GM12878 (cell line): ENCODE results near the gene ALCAM. TPM values are rescaled to one million over a fixed set of nuclear protein-coding genes. Genes with fewer than 3 reads are reported as not detected.

Experiments
- ATAC-seq: fragments of 200-7000 bp; cut with Tn5 transposase; 3 replicates; pipeline ENCODE4 v1.9.1; 2020; ENCODE audit warnings: mild to moderate bottlenecking, moderate library complexity
- BruUV-seq: library from RNA; stranded (reverse); fragments of 400-500 nt; replicated peaks from 2 replicates; lab custom pipeline; 2021; lab: Mats Ljungman, UMichigan
- CTCF ChIA-PET: fragments of 300-600 bp; sonication (Branson Sonifier 250); formaldehyde crosslinking; extraction: SDS; loops from one replicate; lab custom pipeline; 2021; ENCODE audit warnings: inconsistent platforms; lab: Yijun Ruan, JAX
- POLR2A ChIA-PET: fragments of 350-600 bp; formaldehyde crosslinking; extraction: SDS; loops from one replicate; lab custom pipeline; 2021; ENCODE audit warnings: inconsistent platforms; lab: Charles Lee
- RAD21 ChIA-PET: fragments of 300-600 bp; sonication (Branson Sonifier 250); formaldehyde crosslinking; loops from one replicate; lab custom pipeline; 2023; ENCODE audit warnings: antibody characterized with exemption; ENCODE audit not compliant: unreplicated experiment; lab: Charles Lee
- SMC1A ChIA-PET: fragments of 300-600 bp; sonication (Branson Sonifier 250); formaldehyde crosslinking; loops from one replicate; lab custom pipeline; 2023; ENCODE audit not compliant: unreplicated experiment, uncharacterized antibody; lab: Charles Lee
- DNase-seq: peaks from one replicate; pipeline ENCODE4 v3.0.0-alpha.2; 2011; ENCODE audit warnings: low read depth, low spot score
- FAIRE-seq: peaks from 3 replicates; lab custom pipeline; 2011; peaks lifted over from hg19 to GRCh38; lab: Jason Lieb, UNC
- H2AFZ ChIP-seq: 2 replicates; pipeline ENCODE4 v1.6.0; 2011; ENCODE audit warnings: low read depth, low read length, control low read depth; ENCODE audit not compliant: control insufficient read depth
- H3K27ac ChIP-seq: 2 replicates; pipeline ENCODE4 v1.5.1; 2011; ENCODE audit warnings: control low read depth; ENCODE audit not compliant: control insufficient read depth, insufficient read depth
- H3K27me3 ChIP-seq, 2 experiments: replicated peaks in 1 of 2; 2 replicates each; pipeline versions ENCODE4 v1.6.0 to v1.6.1; 2011; ENCODE audit warnings: low read length in 1 of 2; ENCODE audit not compliant: control insufficient read depth in 2 of 2, insufficient read depth in 2 of 2
- H3K36me3 ChIP-seq, 2 experiments: 2 replicates each; pipeline ENCODE4 v1.5.1; 2011; ENCODE audit warnings: low read length in 1 of 2; ENCODE audit not compliant: control insufficient read depth in 2 of 2, insufficient read depth in 2 of 2
- H3K4me1 ChIP-seq: 2 replicates; pipeline ENCODE4 v1.6.1; 2011; ENCODE audit warnings: mild to moderate bottlenecking, low read length, moderate library complexity, mixed read lengths; ENCODE audit not compliant: control insufficient read depth, insufficient read depth
- H3K4me2 ChIP-seq: 2 replicates; pipeline ENCODE4 v1.6.0; 2011; ENCODE audit warnings: control low read depth; ENCODE audit not compliant: control insufficient read depth, insufficient read depth
- H3K4me3 ChIP-seq: fragments of 200-600 bp; sonication (generic); 2 replicates; pipeline ENCODE4 v1.5.1; 2016
- H3K79me2 ChIP-seq: 2 replicates; pipeline ENCODE4 v1.6.0; 2011; ENCODE audit warnings: low read length; ENCODE audit not compliant: control insufficient read depth, insufficient read depth
- H3K9ac ChIP-seq: 2 replicates; pipeline ENCODE4 v1.8.0; 2011; ENCODE audit warnings: low read length, control low read depth, mixed read lengths; ENCODE audit not compliant: control insufficient read depth, insufficient read depth
- H3K9me3 ChIP-seq: replicated peaks from 3 replicates; pipeline ENCODE4 v1.5.1; 2011; ENCODE audit warnings: mild to moderate bottlenecking, low read length; ENCODE audit not compliant: control insufficient read depth, insufficient read depth
- H4K20me1 ChIP-seq: 2 replicates; pipeline ENCODE4 v1.6.0; 2011; ENCODE audit not compliant: control insufficient read depth, insufficient read depth
- BHLHE40 ChIP-seq, 2 experiments: fragments of 450-650 bp in 1 of 2; IDR thresholded peaks; 2 replicates each; pipeline ENCODE4 v1.6.1; 2011 to 2017; ENCODE audit warnings: low read depth in 2 of 2, borderline replicate concordance in 1 of 2, improper control_type of control experiment in 1 of 2, low read length in 1 of 2, mild to moderate bottlenecking in 1 of 2
- BMI1 ChIP-seq: fragments of 450-650 bp; IDR thresholded peaks from 2 replicates; pipeline ENCODE4 v1.6.1; 2016; ENCODE audit warnings: mild to moderate bottlenecking, moderate library complexity, borderline replicate concordance
- FOXM1 ChIP-seq: IDR thresholded peaks from 2 replicates; pipeline ENCODE4 v1.6.1; 2012; ENCODE audit warnings: low read depth, mild to moderate bottlenecking, inconsistent platforms, low read length, moderate library complexity
- GABPA ChIP-seq: IDR thresholded peaks from 2 replicates; pipeline ENCODE4 v1.6.1; 2014; ENCODE audit warnings: antibody characterized with exemption, low read depth, mild to moderate bottlenecking, inconsistent platforms
- JUND ChIP-seq: IDR thresholded peaks from 2 replicates; pipeline ENCODE4 v1.6.1; 2012; ENCODE audit warnings: low read depth, mild to moderate bottlenecking, low read length, improper control_type of control experiment, moderate library complexity
- NR2F1 ChIP-seq: fragments of 450-650 bp; conservative IDR thresholded peaks from 2 replicates; pipeline ENCODE4 v1.6.1; 2017; ENCODE audit warnings: mild to moderate bottlenecking
- PRDM15 ChIP-seq: fragments of 450-650 bp; formaldehyde crosslinking; IDR thresholded peaks from 2 replicates; pipeline ENCODE4 v1.4.0; 2020; ENCODE audit warnings: mild to moderate bottlenecking, moderate library complexity
- RBBP5 ChIP-seq: fragments of 200-600 bp; sonication (generic); conservative IDR thresholded peaks from 2 replicates; pipeline ENCODE4 v1.6.1; 2016
- RELA ChIP-seq: fragments of 450-650 bp; IDR thresholded peaks from 2 replicates; pipeline ENCODE4 v1.8.0; 2014; ENCODE audit warnings: borderline replicate concordance; ENCODE audit not compliant: partially characterized antibody
- SMARCA5 ChIP-seq: fragments of 450-650 bp; IDR thresholded peaks from 2 replicates; pipeline ENCODE4 v1.6.1; 2017; ENCODE audit warnings: mild to moderate bottlenecking
- SREBF2 ChIP-seq: IDR thresholded peaks from 2 replicates; pipeline ENCODE4 v1.6.1; 2012; ENCODE audit warnings: mild to moderate bottlenecking, low read length
- STAT3 ChIP-seq: IDR thresholded peaks from 2 replicates; pipeline ENCODE4 v1.6.1; 2011; ENCODE audit warnings: low read depth, low read length, improper control_type of control experiment
- ZNF592 ChIP-seq: fragments of 450-650 bp; IDR thresholded peaks from 2 replicates; pipeline ENCODE4 v1.6.1; 2017; ENCODE audit warnings: mild to moderate bottlenecking, moderate library complexity
- WGBS: methylation state at CpG from one replicate; pipeline ENCODE4 v1.1.6; 2016; ENCODE audit warnings: low lambda C conversion rate; ENCODE audit not compliant: insufficient replicate concordance, insufficient coverage; ENCODE audit errors: missing lambda C conversion rate; 5-methylcytosine and 5-hydroxymethylcytosine counted together
- in situ Hi-C: fragments of 300-500 bp; cut with MboI; formaldehyde crosslinking; loops from 9 replicates; pipeline ENCODE4 v1.14.3; 2018; ENCODE audit warnings: mixed read lengths
- intact Hi-C: fragments of 100-400 bp; cut with micrococcal nuclease; formaldehyde crosslinking; loops from one replicate; pipeline ENCODE4 v1.14.2; 2022; ENCODE audit not compliant: unreplicated experiment
- polyA plus RNA-seq, 11 experiments: library from polyadenylated mRNA; depleted of rRNA in 4 of 11; unstranded in 6 of 11; stranded (reverse) in 5 of 11; fragments of >200 nt; fragmentation: Nextera tagmentation in 4 of 11; fragmentation: Illumina TruSeq in 1 of 11; extraction: Ambion mirVana in 4 of 11; extraction: Trizol in 1 of 11; gene quantifications; 1 replicate in 1 of 11; 2 replicates in 10 of 11; pipeline versions ENCODE4 v1.2.1 to v1.2.3, GENCODE V29; 2011 to 2016; ENCODE audit warnings: inconsistent platforms in 2 of 11, missing spikeins in 2 of 11, low read depth in 1 of 11
- total RNA-seq, 4 experiments: library from RNA; depleted of rRNA in 3 of 4; stranded (reverse); fragments of >200 nt in 3 of 4; fragmentation: Illumina TruSeq in 1 of 4; extraction: Trizol in 1 of 4; gene quantifications; 2 replicates each; pipeline versions ENCODE4 v1.2.1 to v1.2.3, GENCODE V29; 2013 to 2021
- TF ChIP-seq, protein P1 (sequence below): IDR thresholded peaks from 2 replicates; pipeline ENCODE4 v1.6.1; 2012; ENCODE audit warnings: low read length, inconsistent platforms
- TF ChIP-seq, protein P2 (sequence below): fragments of 450-650 bp; IDR thresholded peaks from 2 replicates; pipeline ENCODE4 v1.6.1; 2017; ENCODE audit warnings: borderline replicate concordance

Gene ALCAM
- total and polyA plus RNA-seq, 10 of the 15 experiments (the other 5 are each of a cell fraction or from before 2014, with no cell fraction given): 12.2 to 54.2 (median 32.6) TPM

- SMC1A ChIA-PET: interaction anchor here (1.1 kb wide), 1 partner anchor 9 kb away, joined by 5 read pairs; no protein-coding TSS in a partner anchor
- no peak for TF ChIP-seq FOXM1
- TF ChIP-seq STAT3: no peak
- TF ChIP-seq, protein P1, sequence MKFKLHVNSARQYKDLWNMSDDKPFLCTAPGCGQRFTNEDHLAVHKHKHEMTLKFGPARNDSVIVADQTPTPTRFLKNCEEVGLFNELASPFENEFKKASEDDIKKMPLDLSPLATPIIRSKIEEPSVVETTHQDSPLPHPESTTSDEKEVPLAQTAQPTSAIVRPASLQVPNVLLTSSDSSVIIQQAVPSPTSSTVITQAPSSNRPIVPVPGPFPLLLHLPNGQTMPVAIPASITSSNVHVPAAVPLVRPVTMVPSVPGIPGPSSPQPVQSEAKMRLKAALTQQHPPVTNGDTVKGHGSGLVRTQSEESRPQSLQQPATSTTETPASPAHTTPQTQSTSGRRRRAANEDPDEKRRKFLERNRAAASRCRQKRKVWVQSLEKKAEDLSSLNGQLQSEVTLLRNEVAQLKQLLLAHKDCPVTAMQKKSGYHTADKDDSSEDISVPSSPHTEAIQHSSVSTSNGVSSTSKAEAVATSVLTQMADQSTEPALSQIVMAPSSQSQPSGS: no peak
- no peak for TF ChIP-seq SREBF2
- no peak for TF ChIP-seq RELA
- no peak for TF ChIP-seq NR2F1
- TF ChIP-seq ZNF592: no peak
- TF ChIP-seq SMARCA5: no peak
- no peak for TF ChIP-seq BMI1
- TF ChIP-seq JUND: no peak
- TF ChIP-seq GABPA: no peak
- TF ChIP-seq, protein P2, sequence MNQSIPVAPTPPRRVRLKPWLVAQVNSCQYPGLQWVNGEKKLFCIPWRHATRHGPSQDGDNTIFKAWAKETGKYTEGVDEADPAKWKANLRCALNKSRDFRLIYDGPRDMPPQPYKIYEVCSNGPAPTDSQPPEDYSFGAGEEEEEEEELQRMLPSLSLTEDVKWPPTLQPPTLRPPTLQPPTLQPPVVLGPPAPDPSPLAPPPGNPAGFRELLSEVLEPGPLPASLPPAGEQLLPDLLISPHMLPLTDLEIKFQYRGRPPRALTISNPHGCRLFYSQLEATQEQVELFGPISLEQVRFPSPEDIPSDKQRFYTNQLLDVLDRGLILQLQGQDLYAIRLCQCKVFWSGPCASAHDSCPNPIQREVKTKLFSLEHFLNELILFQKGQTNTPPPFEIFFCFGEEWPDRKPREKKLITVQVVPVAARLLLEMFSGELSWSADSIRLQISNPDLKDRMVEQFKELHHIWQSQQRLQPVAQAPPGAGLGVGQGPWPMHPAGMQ: no peak
- TF ChIP-seq BHLHE40 (IDR thresholded peaks at IDR 0.05; ENCODE audit: borderline replicate concordance in 1 of 2, low read depth in 2 of 2, low read length in 1 of 2): no peak
- no peak for TF ChIP-seq PRDM15 (CRISPR knock-in tag)
- TF ChIP-seq RBBP5: no peak
Observed at GRCh38 chr3:105594219-105594618, 227.5 kb downstream of the ALCAM start.

More at GRCh38 chr3:105594219-105594618, 227.5 kb downstream of the ALCAM start:
- Histone ChIP-seq H3K4me1 (no peaks in the 10 kb centered on the region), H4K20me1 (no peaks in the 10 kb centered on the region), H3K79me2 (no peaks in the 10 kb centered on the region), H3K4me3 (no peak overlapping the region), H3K9ac (no peak overlapping the region), H2AFZ (no peak overlapping the region), H3K9me3 (no peaks in the 10 kb centered on the region), H3K36me3 (no peaks in the 10 kb centered on the region), H3K4me2 (no peak overlapping the region), H3K27ac (no peak overlapping the region), H3K27me3 (no peaks in the 10 kb centered on the region)
- DNase-seq: no peak
- 91% methylated on average over 1 of the region's 1 CpG for WGBS
- no peak for FAIRE-seq
- POLR2A ChIA-PET: no interaction called here
- intact Hi-C loops (no loop called here), in situ Hi-C loops (no loop called here)
- CTCF ChIA-PET: interaction anchor here (1.9 kb wide), 1 partner anchor 15 kb away, joined by 5 read pairs; no protein-coding TSS in a partner anchor
- RAD21 ChIA-PET: no interaction called here
- no peak for ATAC-seq
- BruUV-seq: no TSS peak
